Measurements from ENCODE around the gene PVALEF.
"Not testable (repeated sequence)": the region's sequence is repeated elsewhere in the genome, so short reads cannot be mapped to it uniquely, and the experiment has no call there.

GRCh38 chr17:81146208-81146607 lies 19.1 kb upstream of the PVALEF start:
- not testable (repeated sequence) for TF ChIP-seq CTCF (conservative IDR thresholded peaks at IDR 0.05 in 1 of 2, IDR thresholded peaks at IDR 0.05 in 1 of 2; ENCODE audit: low read depth in 1 of 2, low read length in 2 of 2); EZH2 (IDR thresholded peaks at IDR 0.05; ENCODE audit: low read length, missing control alignments)
